H9 (cell line): ENCODE results near the gene SOX14. TPM values are rescaled to one million over a fixed set of nuclear protein-coding genes. Genes with fewer than 3 reads are reported as not detected.

Experiments used
- DNase-seq: peaks from one replicate; pipeline ENCODE4 v3.0.0-alpha.2; 2017
- H2AFZ ChIP-seq: one replicate; pipeline ENCODE4 v1.6.1; 2013; ENCODE audit warnings: mild to moderate bottlenecking, low read length, control low read depth, moderate library complexity
- H2AK5ac ChIP-seq: 2 replicates; pipeline ENCODE4 v1.6.1; 2013; ENCODE audit warnings: low read length, control low read depth, mixed read lengths; ENCODE audit not compliant: insufficient read length
- H2BK120ac ChIP-seq: one replicate; pipeline ENCODE4 v1.6.1; 2013; ENCODE audit warnings: low read depth, mild to moderate bottlenecking, low read length, control low read depth, inconsistent platforms; ENCODE audit not compliant: poor library complexity, severe bottlenecking
- H2BK12ac ChIP-seq: 2 replicates; pipeline ENCODE4 v1.6.1; 2013; ENCODE audit warnings: low read length, control low read depth, mixed read lengths, low read depth; ENCODE audit not compliant: insufficient read length
- H2BK15ac ChIP-seq: 2 replicates; pipeline ENCODE4 v1.6.1; 2013; ENCODE audit warnings: low read depth, low read length, control low read depth
- H2BK20ac ChIP-seq: one replicate; pipeline ENCODE4 v1.6.1; 2013; ENCODE audit warnings: low read depth, mild to moderate bottlenecking, low read length, control low read depth, inconsistent platforms; ENCODE audit not compliant: poor library complexity, severe bottlenecking
- H2BK5ac ChIP-seq: 2 replicates; pipeline ENCODE4 v1.6.1; 2013; ENCODE audit warnings: low read length, control low read depth, mixed read lengths; ENCODE audit not compliant: insufficient read length
- H3K14ac ChIP-seq: 2 replicates; pipeline ENCODE4 v1.6.1; 2013; ENCODE audit warnings: low read length, control low read depth; ENCODE audit not compliant: insufficient read depth
- H3K18ac ChIP-seq: 2 replicates; pipeline ENCODE4 v1.6.1; 2013; ENCODE audit warnings: low read depth, mild to moderate bottlenecking, mixed read lengths, low read length, control low read depth; ENCODE audit not compliant: insufficient read length
- H3K23ac ChIP-seq: 2 replicates; pipeline ENCODE4 v1.6.1; 2013; ENCODE audit warnings: low read length, control low read depth, mixed read lengths, low read depth; ENCODE audit not compliant: insufficient read length
- H3K23me2 ChIP-seq: 2 replicates; pipeline ENCODE4 v1.6.1; 2013; ENCODE audit warnings: low read depth, mild to moderate bottlenecking, mixed read lengths, low read length, control low read depth; ENCODE audit not compliant: insufficient read length, poor library complexity, severe bottlenecking
- H3K27ac ChIP-seq: 2 replicates; pipeline ENCODE4 v1.5.1; 2013; ENCODE audit warnings: low read length, control low read depth, mixed read lengths, low read depth; ENCODE audit not compliant: insufficient read length
- H3K27me3 ChIP-seq: 2 replicates; pipeline ENCODE4 v1.6.1; 2013; ENCODE audit warnings: low read length, control low read depth, inconsistent platforms; ENCODE audit not compliant: insufficient read depth
- H3K4ac ChIP-seq: 2 replicates; pipeline ENCODE4 v1.6.1; 2013; ENCODE audit warnings: low read depth, mild to moderate bottlenecking, control low read depth, inconsistent platforms, low read length, moderate library complexity
- H3K4me1 ChIP-seq: 2 replicates; pipeline ENCODE4 v1.6.1; 2013; ENCODE audit warnings: low read length, control low read depth, inconsistent platforms; ENCODE audit not compliant: insufficient read depth
- H3K4me2 ChIP-seq: 2 replicates; pipeline ENCODE4 v1.6.1; 2013; ENCODE audit warnings: low read length, control low read depth, mixed read lengths; ENCODE audit not compliant: insufficient read length, insufficient read depth
- H3K56ac ChIP-seq: 2 replicates; pipeline ENCODE4 v1.6.1; 2013; ENCODE audit warnings: low read depth, mild to moderate bottlenecking, mixed read lengths, low read length, control low read depth; ENCODE audit not compliant: insufficient read length
- H3K79me1 ChIP-seq: 2 replicates; pipeline ENCODE4 v1.6.1; 2013; ENCODE audit warnings: low read depth, mild to moderate bottlenecking, moderate library complexity, low read length, control low read depth, inconsistent platforms; ENCODE audit not compliant: insufficient read depth, poor library complexity, severe bottlenecking
- H3K79me2 ChIP-seq: 2 replicates; pipeline ENCODE4 v1.6.1; 2013; ENCODE audit warnings: low read length, control low read depth, inconsistent platforms; ENCODE audit not compliant: insufficient read depth
- H3K9ac ChIP-seq: 2 replicates; pipeline ENCODE4 v1.6.1; 2013; ENCODE audit warnings: low read length, control low read depth, mixed read lengths; ENCODE audit not compliant: insufficient read length; ENCODE audit errors: extremely low read depth
- H3K9me3 ChIP-seq: one replicate; pipeline ENCODE4 v1.6.1; 2013; ENCODE audit warnings: low read depth, low read length, inconsistent platforms; ENCODE audit not compliant: control insufficient read depth
- H3T11ph ChIP-seq: one replicate; pipeline ENCODE4 v1.6.1; 2013; ENCODE audit warnings: mild to moderate bottlenecking, low read length, control low read depth, inconsistent platforms
- H4K20me1 ChIP-seq: one replicate; pipeline ENCODE4 v1.6.1; 2013; ENCODE audit not compliant: control insufficient read depth, insufficient read length, insufficient read depth
- H4K5ac ChIP-seq: 2 replicates; pipeline ENCODE4 v1.6.1; 2013; ENCODE audit warnings: low read depth, mild to moderate bottlenecking, mixed read lengths, low read length, control low read depth; ENCODE audit not compliant: insufficient read length
- H4K8ac ChIP-seq: replicated peaks from 2 replicates; pipeline ENCODE4 v1.6.1; 2013; ENCODE audit warnings: low read length, control low read depth, mixed read lengths, low read depth; ENCODE audit not compliant: insufficient read length
- H4K91ac ChIP-seq: 2 replicates; pipeline ENCODE4 v1.6.1; 2013; ENCODE audit warnings: low read depth, mild to moderate bottlenecking, moderate library complexity, mixed read lengths, low read length, control low read depth; ENCODE audit not compliant: insufficient read length
- H3K27ac Mint-ChIP-seq, 3 experiments: 2 replicates in 2 of 3; 3 replicates in 1 of 3; pipeline ENCODE4 v1.8.0; 2020 to 2021; ENCODE audit warnings: mixed read lengths in 3 of 3, mild to moderate bottlenecking in 1 of 3, moderate library complexity in 1 of 3
- H3K27me3 Mint-ChIP-seq: 2 replicates; pipeline ENCODE4 v1.8.0; 2021; ENCODE audit warnings: low read depth, mild to moderate bottlenecking, moderate library complexity, mixed read lengths
- H3K36me3 Mint-ChIP-seq, 3 experiments: 2 replicates in 2 of 3; 3 replicates in 1 of 3; pipeline ENCODE4 v1.8.0; 2020 to 2021; ENCODE audit warnings: low read depth in 3 of 3, mixed read lengths in 3 of 3; ENCODE audit not compliant: insufficient read depth in 1 of 3
- H3K4me1 Mint-ChIP-seq, 2 experiments: 2 replicates each; pipeline ENCODE4 v1.8.0; 2020; ENCODE audit warnings: mixed read lengths in 2 of 2
- H3K4me3 Mint-ChIP-seq, 2 experiments: 2 replicates in 1 of 2; 3 replicates in 1 of 2; pipeline ENCODE4 v1.8.0; 2020 to 2021; ENCODE audit warnings: mild to moderate bottlenecking in 2 of 2, mixed read lengths in 2 of 2, moderate library complexity in 1 of 2
- H3K9me3 Mint-ChIP-seq, 2 experiments: 2 replicates in 1 of 2; 3 replicates in 1 of 2; pipeline ENCODE4 v1.8.0; 2020; ENCODE audit warnings: mild to moderate bottlenecking in 2 of 2, mixed read lengths in 2 of 2, moderate library complexity in 1 of 2
- CTCF ChIP-seq: fragments of 200-600 bp; sonication (generic); conservative IDR thresholded peaks from 3 replicates; pipeline ENCODE4 v1.8.0; 2021; ENCODE audit warnings: antibody characterized with exemption, mild to moderate bottlenecking
- WGBS: extraction: QIAGEN DNeasy Blood & Tissue Kit; methylation state at CpG from one replicate; pipeline ENCODE4 v1.1.7; 2013; ENCODE audit warnings: missing lambda C conversion rate, low lambda C conversion rate, mixed read lengths; ENCODE audit not compliant: insufficient read length; ENCODE audit errors: extremely low coverage; 5-methylcytosine and 5-hydroxymethylcytosine counted together
- total RNA-seq: library from RNA; stranded (reverse); gene quantifications from 2 replicates; pipeline ENCODE4 v1.2.1, GENCODE V29; 2021

SOX14 gene
- total RNA-seq, 1 experiment from 2014 or later, result 0.57 TPM

DNA sequence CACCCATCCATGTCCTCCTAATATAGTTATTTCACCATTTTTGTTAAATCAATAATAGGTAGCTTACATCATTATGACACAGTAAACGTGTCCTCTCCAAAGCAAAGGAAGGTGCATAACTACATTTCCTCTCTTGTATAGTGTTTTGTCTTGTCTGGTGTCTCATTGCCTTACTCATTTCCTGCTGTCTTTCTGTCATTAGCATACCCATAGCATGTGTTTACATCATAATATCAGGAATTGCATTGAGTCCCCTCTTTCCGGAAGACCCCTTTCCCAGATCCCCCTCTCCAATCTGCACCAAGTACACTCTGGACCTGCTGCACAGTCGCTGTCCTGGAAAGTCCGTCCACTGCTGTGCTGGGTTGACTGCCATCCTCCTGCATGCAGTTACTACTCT, 47.9 kb downstream of the SOX14 start:
- no peak overlapping the region for H2AK5ac ChIP-seq
- H3K79me1 ChIP-seq, result no peaks in the 10 kb centered on the region
- no peak overlapping the region for H3T11ph ChIP-seq
- H2BK15ac ChIP-seq, result no peak overlapping the region
- Mint-ChIP-seq H3K36me3 (peaks cover 0 to 4% (median 0%) of the 10 kb centered on the region in 3 experiments; a peak in 2 of 7 replicates), H3K27ac (peak overlapping the region; percentile 5 to 18 (median 14); a peak in 5 of 7 replicates), H3K4me1 (peaks cover 38 to 41% of the 10 kb centered on the region in 2 experiments), H3K9me3 (peaks cover 0 to 3% of the 10 kb centered on the region in 2 experiments; a peak in 2 of 5 replicates), H3K4me3 (peak overlapping the region; percentile 49 to 61), H3K27me3 (no peaks in the 10 kb centered on the region)
- no peak overlapping the region for H4K91ac ChIP-seq
- H2BK12ac ChIP-seq, result no peak overlapping the region
- H2BK5ac ChIP-seq, result no peak overlapping the region
- no peak overlapping the region for H2AFZ ChIP-seq
- no peak overlapping the region for H3K9ac ChIP-seq
- TF ChIP-seq CTCF, result no peak
- no peaks in the 10 kb centered on the region for H4K20me1 ChIP-seq
- H2BK120ac ChIP-seq, result no peak overlapping the region
- peak overlapping the region; percentile 66 for H3K4me2 ChIP-seq
- no CpG with 5 or more reads among the region's 4 CpGs for WGBS
- H4K5ac ChIP-seq, result no peak overlapping the region
- no peak overlapping the region for H3K56ac ChIP-seq
- no peaks in the 10 kb centered on the region for H3K9me3 ChIP-seq
- H3K27ac ChIP-seq, result peak overlapping the region; percentile 32
- no peak overlapping the region for H3K14ac ChIP-seq
- H3K4ac ChIP-seq, result no peak overlapping the region
- no peak overlapping the region for H3K18ac ChIP-seq
- no peaks in the 10 kb centered on the region for H3K79me2 ChIP-seq
- H3K23me2 ChIP-seq, result no peaks in the 10 kb centered on the region
- H4K8ac ChIP-seq, result no peak overlapping the region
- DNase-seq, result no peak
- peaks cover 5% of the 10 kb centered on the region; the same call in 1 of the 2 replicates for H3K4me1 ChIP-seq
- no peak overlapping the region for H3K23ac ChIP-seq
- no peak overlapping the region for H2BK20ac ChIP-seq
- H3K27me3 ChIP-seq, result no peaks in the 10 kb centered on the region
